GM19328 (cell line): ENCODE results near the gene OR51G2.

Source experiments
- ATAC-seq: cut with Tn5 transposase; IDR thresholded peaks from one replicate; pipeline ENCODE4 v1.9.1; 2021; ENCODE audit warnings: mild to moderate bottlenecking, moderate library complexity; ENCODE audit not compliant: unreplicated experiment

Gene OR51G2

GRCh38 chr11:4865855-4866254 is 53.3 kb downstream of the OR51G2 start:
- no peak for ATAC-seq

GRCh38 chr11:4863876-4864275 is 55.3 kb downstream of the OR51G2 start:
- ATAC-seq: no peak
